ENCODE data around the gene ATE1.

ATE1 gene

GRCh38 chr10:121816197-121816596, 111.6 kb downstream of the ATE1 start:
- POLR2A ChIA-PET = no interaction called here

DNA sequence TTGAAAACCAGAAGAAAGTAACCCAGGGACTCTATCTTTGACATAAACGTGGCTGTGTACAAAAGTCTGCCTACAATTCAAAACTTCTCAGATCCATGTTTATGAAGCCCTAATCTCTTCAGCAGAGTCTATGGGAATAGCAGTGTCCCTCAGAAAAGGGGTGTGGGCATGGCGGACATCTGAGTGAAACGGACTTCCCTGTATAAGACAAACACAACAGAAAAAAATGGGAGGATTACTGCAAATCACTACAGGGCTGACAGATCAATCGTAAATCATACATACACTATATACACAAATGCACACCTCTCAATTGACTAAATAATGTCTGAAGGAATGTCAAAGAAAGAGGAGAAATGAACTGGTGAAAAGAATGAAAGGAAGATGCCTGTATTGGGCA, 114.0 kb downstream of the ATE1 start:
- ChIA-PET POLR2A (no interaction called here), CTCF (no interaction called here)
- DNase-seq (ENCODE audit: extremely low spot score) = no peak
- TF ChIP-seq PKNOX1 (IDR thresholded peaks at IDR 0.05) (peak; percentile 86), SUZ12 (IDR thresholded peaks at IDR 0.05) (no peak)

More at GRCh38 chr10:121816197-121816596, 111.6 kb downstream of the ATE1 start:
- CTCF ChIA-PET = no interaction called here
- no peak for DNase-seq (ENCODE audit: extremely low spot score)
- TF ChIP-seq FOXA1 (IDR thresholded peaks at IDR 0.05) (no peak), FOXK2 (IDR thresholded peaks at IDR 0.05) (no peak), PKNOX1 (IDR thresholded peaks at IDR 0.05) (no peak), LEF1 (IDR thresholded peaks at IDR 0.05; ENCODE audit: borderline replicate concordance) (no peak), TARDBP (IDR thresholded peaks at IDR 0.05) (no peak), SP1 (IDR thresholded peaks at IDR 0.05) (no peak), HDGF (IDR thresholded peaks at IDR 0.05; ENCODE audit: borderline replicate concordance) (no peak), NFRKB (IDR thresholded peaks at IDR 0.05) (no peak), ZNF384 (IDR thresholded peaks at IDR 0.05) (no peak), L3MBTL2 (conservative IDR thresholded peaks at IDR 0.05) (no peak), ELF4 (IDR thresholded peaks at IDR 0.05) (no peak), FOXM1 (IDR thresholded peaks at IDR 0.05; ENCODE audit: borderline replicate concordance) (no peak), BHLHE40 (IDR thresholded peaks at IDR 0.05; ENCODE audit: borderline replicate concordance) (no peak), SUZ12 (IDR thresholded peaks at IDR 0.05) (no peak), ARNT (IDR thresholded peaks at IDR 0.05) (no peak), CTBP1 (IDR thresholded peaks at IDR 0.05; ENCODE audit: borderline replicate concordance) (no peak)

DNA sequence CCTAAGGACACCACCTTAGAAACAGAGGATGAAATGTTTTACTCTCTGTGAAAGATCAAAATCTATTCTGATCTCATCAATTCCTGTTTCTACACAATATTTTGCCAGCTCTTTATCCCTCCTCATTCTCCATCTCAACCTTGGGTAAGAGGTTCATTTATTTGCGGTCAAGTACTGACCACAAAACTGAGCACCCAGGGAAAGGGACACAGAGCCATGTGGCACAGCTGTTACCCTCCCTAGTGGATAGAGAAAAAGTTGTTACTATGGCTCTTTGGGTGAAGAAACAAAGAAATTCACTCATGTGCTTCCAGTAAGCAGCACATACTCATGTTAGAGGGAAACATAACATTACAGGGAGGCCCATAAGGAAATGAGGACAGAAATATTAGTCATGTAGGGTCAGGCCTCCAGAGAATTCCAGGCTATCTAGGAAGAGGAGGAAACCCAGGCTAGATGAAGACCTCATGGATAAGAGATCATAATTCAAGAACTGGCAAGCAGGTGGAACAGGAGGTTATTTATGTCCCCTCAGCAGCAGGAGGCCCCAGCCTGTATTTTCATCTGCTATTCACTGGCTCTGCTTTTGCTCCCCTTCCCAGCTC, 114.5 kb downstream of the ATE1 start:
- CTCF ChIA-PET = no interaction called here
- no peak for DNase-seq (ENCODE audit: extremely low spot score)
- POLR2A ChIA-PET = no interaction called here
- TF ChIP-seq ZNF384 (IDR thresholded peaks at IDR 0.05) (no peak), FOXK2 (IDR thresholded peaks at IDR 0.05) (no peak)

GRCh38 chr10:121812031-121812430, 115.8 kb downstream of the ATE1 start:
- no peak for TF ChIP-seq ZNF384 (IDR thresholded peaks at IDR 0.05)
- no peak for TF ChIP-seq ELF4 (IDR thresholded peaks at IDR 0.05)
- TF ChIP-seq BHLHE40 (IDR thresholded peaks at IDR 0.05; ENCODE audit: borderline replicate concordance) = no peak
- TF ChIP-seq SUZ12 (IDR thresholded peaks at IDR 0.05) = no peak
- TF ChIP-seq SP1 (IDR thresholded peaks at IDR 0.05) = no peak
- TF ChIP-seq LEF1 (IDR thresholded peaks at IDR 0.05; ENCODE audit: borderline replicate concordance) = no peak
- no peak for TF ChIP-seq FOXA1 (IDR thresholded peaks at IDR 0.05)
- TF ChIP-seq NFRKB (IDR thresholded peaks at IDR 0.05) = no peak
- ChIA-PET POLR2A (no interaction called here), CTCF (interaction anchor here (0.6 kb wide), 1 partner anchor 89 kb away, joined by 3 read pairs; no protein-coding TSS in a partner anchor)
- DNase-seq (ENCODE audit: extremely low spot score) = no peak

DNA sequence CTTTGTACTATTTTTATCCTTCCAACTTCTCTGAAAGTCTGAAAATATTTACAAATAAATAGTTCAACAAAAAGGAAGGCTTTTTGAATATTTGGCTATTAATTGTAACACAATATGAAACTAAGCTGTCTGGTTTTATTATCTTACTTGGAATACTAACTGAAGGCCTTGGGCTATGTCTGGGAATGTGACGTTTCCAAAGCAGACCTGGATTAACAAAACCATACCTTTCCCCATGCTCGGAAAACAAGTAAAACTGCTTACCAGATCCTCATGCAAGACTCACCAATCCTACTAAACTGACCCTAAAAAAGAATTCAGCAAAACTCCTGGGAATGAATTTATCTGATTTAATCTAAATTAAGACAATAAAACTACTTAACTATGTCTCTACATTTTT, 116.4 kb downstream of the ATE1 start:
- ChIA-PET CTCF (interaction anchor here (0.6 kb wide), 1 partner anchor 90 kb away, joined by 3 read pairs; no protein-coding TSS in a partner anchor), POLR2A (no interaction called here)
- DNase-seq (ENCODE audit: extremely low spot score) = no peak
- no peak for TF ChIP-seq FOXA1 (IDR thresholded peaks at IDR 0.05)
- no peak for TF ChIP-seq PKNOX1 (IDR thresholded peaks at IDR 0.05)
- TF ChIP-seq FOXM1 (IDR thresholded peaks at IDR 0.05; ENCODE audit: borderline replicate concordance) = no peak
- no peak for TF ChIP-seq ELF4 (IDR thresholded peaks at IDR 0.05)
- no peak for TF ChIP-seq BHLHE40 (IDR thresholded peaks at IDR 0.05; ENCODE audit: borderline replicate concordance)
- no peak for TF ChIP-seq ZNF384 (IDR thresholded peaks at IDR 0.05)
- no peak for TF ChIP-seq L3MBTL2 (conservative IDR thresholded peaks at IDR 0.05)
- no peak for TF ChIP-seq ARNT (IDR thresholded peaks at IDR 0.05)
- no peak for TF ChIP-seq FOXK2 (IDR thresholded peaks at IDR 0.05)
- no peak for TF ChIP-seq LEF1 (IDR thresholded peaks at IDR 0.05; ENCODE audit: borderline replicate concordance)
- no peak for TF ChIP-seq SUZ12 (IDR thresholded peaks at IDR 0.05)
- no peak for TF ChIP-seq NFRKB (IDR thresholded peaks at IDR 0.05)
- TF ChIP-seq HDGF (IDR thresholded peaks at IDR 0.05; ENCODE audit: borderline replicate concordance) = no peak

GRCh38 chr10:121808835-121809234, 119.0 kb downstream of the ATE1 start:
- CTCF ChIA-PET = interaction anchor here (0.7 to 0.8 kb wide), 3 partner anchors 8 to 258 kb away, joined by 3 read pairs; no protein-coding TSS in a partner anchor
- TF ChIP-seq CTBP1 (IDR thresholded peaks at IDR 0.05; ENCODE audit: borderline replicate concordance) (no peak), SUZ12 (IDR thresholded peaks at IDR 0.05) (no peak)
- POLR2A ChIA-PET = no interaction called here
- no peak for DNase-seq (ENCODE audit: extremely low spot score)

DNA sequence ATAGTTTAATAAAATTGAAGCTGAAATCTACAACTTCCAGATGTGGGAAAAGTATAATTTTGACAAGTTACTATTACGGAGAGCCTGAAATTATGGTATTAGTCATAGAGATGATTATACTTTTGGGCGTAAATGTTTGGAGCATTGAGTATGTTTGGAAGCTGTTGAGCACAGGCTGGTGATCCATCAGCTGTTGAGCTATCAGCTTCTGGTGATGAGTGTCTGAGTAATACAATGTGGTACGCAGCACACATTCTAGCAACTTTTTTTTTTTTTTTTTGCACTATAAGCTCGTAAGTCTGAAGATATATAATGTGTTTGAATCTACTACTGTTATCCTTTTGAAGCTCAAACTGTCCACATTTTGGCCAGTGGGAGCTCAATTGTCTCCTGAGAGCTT, 123.4 kb downstream of the ATE1 start:
- POLR2A ChIA-PET = no interaction called here
- no peak for TF ChIP-seq BHLHE40 (IDR thresholded peaks at IDR 0.05; ENCODE audit: borderline replicate concordance)
- no peak for TF ChIP-seq ZNF384 (IDR thresholded peaks at IDR 0.05)
- TF ChIP-seq L3MBTL2 (conservative IDR thresholded peaks at IDR 0.05) = no peak
- TF ChIP-seq HDGF (IDR thresholded peaks at IDR 0.05; ENCODE audit: borderline replicate concordance) = no peak
- no peak for TF ChIP-seq FOXK2 (IDR thresholded peaks at IDR 0.05)
- no peak for TF ChIP-seq FOXA1 (IDR thresholded peaks at IDR 0.05)
- TF ChIP-seq TARDBP (IDR thresholded peaks at IDR 0.05) = no peak
- no peak for TF ChIP-seq SUZ12 (IDR thresholded peaks at IDR 0.05)
- no peak for TF ChIP-seq NFRKB (IDR thresholded peaks at IDR 0.05)
- TF ChIP-seq ARNT (IDR thresholded peaks at IDR 0.05) = no peak
- no peak for TF ChIP-seq ELF4 (IDR thresholded peaks at IDR 0.05)
- DNase-seq (ENCODE audit: extremely low spot score) = no peak
- CTCF ChIA-PET = no interaction called here

Measured in HEK293T (cell line).